ENCODE results near the gene SMO.
"Not testable (repeated sequence)": the region's sequence is repeated elsewhere in the genome, so short reads cannot be mapped to it uniquely, and the experiment has no call there.

SMO gene

DNA sequence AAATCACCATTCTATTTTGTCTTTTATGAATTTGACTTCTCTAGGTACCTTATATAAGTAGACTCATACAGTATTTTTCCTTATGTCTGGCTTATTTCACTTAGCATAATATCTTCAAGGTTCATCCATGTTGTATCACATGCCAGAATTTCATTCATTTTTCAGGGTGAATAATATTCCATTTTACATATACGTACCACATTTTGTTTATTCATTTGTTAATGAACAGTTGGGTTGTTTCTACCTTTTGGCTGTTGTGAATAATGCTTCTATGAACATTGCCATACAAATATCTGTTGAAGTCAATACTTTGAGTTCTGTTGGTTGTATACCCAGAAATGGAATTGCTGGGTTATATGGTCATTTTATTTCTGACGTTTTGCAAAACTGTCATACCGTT, 57.1 kb downstream of the SMO start:
- no peak for DNase-seq (ENCODE audit: low spot score)
- TF ChIP-seq, protein P1, sequence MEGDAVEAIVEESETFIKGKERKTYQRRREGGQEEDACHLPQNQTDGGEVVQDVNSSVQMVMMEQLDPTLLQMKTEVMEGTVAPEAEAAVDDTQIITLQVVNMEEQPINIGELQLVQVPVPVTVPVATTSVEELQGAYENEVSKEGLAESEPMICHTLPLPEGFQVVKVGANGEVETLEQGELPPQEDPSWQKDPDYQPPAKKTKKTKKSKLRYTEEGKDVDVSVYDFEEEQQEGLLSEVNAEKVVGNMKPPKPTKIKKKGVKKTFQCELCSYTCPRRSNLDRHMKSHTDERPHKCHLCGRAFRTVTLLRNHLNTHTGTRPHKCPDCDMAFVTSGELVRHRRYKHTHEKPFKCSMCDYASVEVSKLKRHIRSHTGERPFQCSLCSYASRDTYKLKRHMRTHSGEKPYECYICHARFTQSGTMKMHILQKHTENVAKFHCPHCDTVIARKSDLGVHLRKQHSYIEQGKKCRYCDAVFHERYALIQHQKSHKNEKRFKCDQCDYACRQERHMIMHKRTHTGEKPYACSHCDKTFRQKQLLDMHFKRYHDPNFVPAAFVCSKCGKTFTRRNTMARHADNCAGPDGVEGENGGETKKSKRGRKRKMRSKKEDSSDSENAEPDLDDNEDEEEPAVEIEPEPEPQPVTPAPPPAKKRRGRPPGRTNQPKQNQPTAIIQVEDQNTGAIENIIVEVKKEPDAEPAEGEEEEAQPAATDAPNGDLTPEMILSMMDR (conservative IDR thresholded peaks at IDR 0.05; ENCODE audit: low read depth): no peak
- ChIA-PET POLR2A (ENCODE audit: low non-redundant PET) (no interaction called here), CTCF (no interaction called here)
- no peak overlapping the region for H3K27ac ChIP-seq

DNA sequence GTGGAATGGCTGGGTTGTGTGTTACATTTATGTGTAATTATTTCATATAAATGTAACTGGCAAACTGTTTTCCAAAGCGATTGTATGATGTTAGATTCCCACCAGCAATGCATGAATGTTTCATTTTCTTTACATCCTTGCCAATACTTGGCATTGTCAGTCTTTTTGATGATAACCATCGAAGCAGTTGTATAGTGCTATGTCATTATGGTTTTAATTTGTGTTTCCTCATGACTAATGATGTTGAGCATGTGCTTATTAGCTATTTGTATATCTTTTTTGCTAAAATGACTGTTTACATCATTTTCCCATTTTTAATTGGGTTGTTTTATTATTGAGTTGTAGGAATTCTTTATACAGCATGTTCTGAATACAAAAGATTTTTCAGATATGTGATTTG, 58.7 kb downstream of the SMO start:
- no peak for DNase-seq (ENCODE audit: low spot score)
- TF ChIP-seq, protein P1 (conservative IDR thresholded peaks at IDR 0.05; ENCODE audit: low read depth): no peak
- no peak overlapping the region for H3K27ac ChIP-seq
- CTCF ChIA-PET: interaction anchor here (0.5 kb wide), 1 partner anchor 1198 kb away, joined by 3 read pairs; no protein-coding TSS in a partner anchor
- POLR2A ChIA-PET (ENCODE audit: low non-redundant PET): no interaction called here

DNA sequence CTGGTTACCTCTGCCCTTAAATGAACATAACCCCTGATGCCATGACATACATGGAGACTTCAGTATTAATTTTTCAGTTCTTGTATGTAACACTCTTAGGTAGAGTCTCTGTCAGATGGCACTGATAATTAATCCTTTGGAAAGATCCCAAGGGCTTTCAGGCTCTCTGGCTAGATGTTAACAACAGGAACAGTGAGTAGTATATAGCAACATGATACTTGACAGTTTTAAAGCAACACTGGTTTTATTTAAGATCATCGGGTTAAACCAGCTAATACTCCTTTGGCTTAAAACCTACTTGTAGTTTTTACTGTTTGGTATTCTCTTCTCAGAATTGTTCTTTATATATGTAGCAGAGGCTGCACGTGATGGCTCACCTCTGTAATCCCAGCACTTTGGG, 63.7 kb downstream of the SMO start:
- CTCF ChIA-PET: no interaction called here
- no peak overlapping the region for H3K27ac ChIP-seq
- TF ChIP-seq, protein P1 (conservative IDR thresholded peaks at IDR 0.05; ENCODE audit: low read depth): no peak
- no peak for DNase-seq (ENCODE audit: low spot score)
- POLR2A ChIA-PET (ENCODE audit: low non-redundant PET): no interaction called here

DNA sequence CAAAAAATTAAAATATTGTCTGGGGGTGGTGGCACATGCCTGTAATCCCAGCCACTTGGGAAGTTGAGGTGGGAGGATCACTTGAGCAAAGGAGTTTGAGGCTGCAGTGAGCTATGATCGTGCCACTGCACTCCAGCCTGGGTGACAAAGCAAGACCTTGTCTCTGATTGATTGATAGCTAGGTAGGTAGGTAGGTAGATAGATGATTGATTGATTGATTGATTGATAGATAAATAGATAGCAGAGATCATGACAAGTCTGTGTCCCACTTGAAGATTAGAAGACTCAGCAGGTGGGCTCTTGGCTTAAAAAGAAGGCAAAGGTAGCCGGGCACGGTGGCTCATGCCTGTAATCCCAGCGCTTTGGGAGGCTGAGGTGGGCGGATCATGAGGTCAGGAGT, 64.2 kb downstream of the SMO start:
- H3K27ac ChIP-seq; POLR2A ChIA-PET (ENCODE audit: low non-redundant PET); CTCF ChIA-PET; DNase-seq (ENCODE audit: low spot score): not testable (repeated sequence)

DNA sequence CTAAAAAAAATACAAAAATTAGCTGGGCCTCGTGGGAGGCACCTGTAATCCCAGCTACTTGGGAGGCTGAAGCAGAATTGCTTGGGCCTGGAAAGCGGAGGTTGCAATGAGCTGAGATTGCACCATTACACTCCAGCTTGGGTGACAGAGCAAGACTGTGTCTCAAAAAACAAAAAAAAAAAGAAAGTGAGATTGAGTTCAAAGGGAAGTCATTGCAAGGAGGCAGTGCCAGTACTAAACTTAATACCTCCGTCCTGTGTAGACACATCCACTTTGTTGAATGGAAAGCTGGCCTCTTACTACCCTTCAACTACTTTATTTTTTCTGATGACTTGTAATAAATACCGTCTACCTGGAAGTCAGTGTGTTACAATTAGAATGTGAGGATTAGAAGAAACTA, 67.4 kb downstream of the SMO start:
- DNase-seq (ENCODE audit: low spot score): no peak
- ChIA-PET CTCF (no interaction called here), POLR2A (ENCODE audit: low non-redundant PET) (no interaction called here)
- TF ChIP-seq, protein P1 (conservative IDR thresholded peaks at IDR 0.05; ENCODE audit: low read depth): no peak
- H3K27ac ChIP-seq: no peak overlapping the region

DNA sequence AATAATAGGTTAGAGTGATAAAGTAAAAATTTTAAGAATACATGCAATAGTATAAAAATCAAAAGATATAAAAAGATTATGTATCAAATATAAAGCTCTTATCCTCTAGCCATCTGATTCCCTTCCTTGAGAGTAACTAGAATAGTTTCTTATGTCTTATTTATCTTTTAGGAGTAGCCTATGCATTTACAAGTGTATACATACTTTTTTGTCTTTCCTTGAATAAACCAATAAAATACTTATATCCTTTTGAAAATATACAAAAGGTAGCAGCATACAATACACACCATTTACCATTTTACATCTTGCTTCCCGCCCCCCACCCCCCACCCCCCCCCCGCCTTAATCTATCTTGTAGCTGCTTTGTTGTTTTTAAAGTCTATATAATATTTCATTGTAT, 67.8 kb downstream of the SMO start:
- CTCF ChIA-PET: no interaction called here
- POLR2A ChIA-PET (ENCODE audit: low non-redundant PET): no interaction called here
- no peak overlapping the region for H3K27ac ChIP-seq
- no peak for DNase-seq (ENCODE audit: low spot score)
- TF ChIP-seq, protein P1 (conservative IDR thresholded peaks at IDR 0.05; ENCODE audit: low read depth): no peak

DNA sequence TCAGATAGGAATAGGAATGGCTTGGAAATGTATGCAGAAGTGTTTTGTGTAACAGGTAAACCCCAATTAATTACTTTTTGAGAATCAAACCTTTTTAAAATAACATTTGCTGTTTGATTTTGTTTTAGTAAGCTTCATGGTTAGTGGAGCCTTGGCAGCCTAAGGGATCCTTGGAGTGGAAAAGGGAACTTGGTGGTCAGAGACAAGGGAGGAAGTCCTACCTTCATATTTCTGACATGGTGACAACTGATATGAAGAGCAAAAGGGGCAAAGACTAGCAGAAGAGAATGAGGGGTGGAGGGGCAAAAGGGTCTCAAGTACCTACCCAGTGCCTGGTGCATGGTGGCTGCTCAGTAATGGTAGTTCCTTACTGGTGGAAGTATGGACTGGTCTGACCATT, 68.7 kb downstream of the SMO start:
- TF ChIP-seq, protein P1 (conservative IDR thresholded peaks at IDR 0.05; ENCODE audit: low read depth): no peak
- CTCF ChIA-PET: no interaction called here
- H3K27ac ChIP-seq: no peak overlapping the region
- no peak for DNase-seq (ENCODE audit: low spot score)
- POLR2A ChIA-PET (ENCODE audit: low non-redundant PET): no interaction called here
